NB4 (cell line): ENCODE data around the gene C13orf46.
A peak's percentile ranks its signal among the peaks of the same experiment; 100 is the strongest.
"Not testable (repeated sequence)": the region's sequence is repeated elsewhere in the genome, so short reads cannot be mapped to it uniquely, and the experiment has no call there.

ENCODE experiments used
- DNase-seq: peaks from one replicate; pipeline ENCODE4 v3.0.0; 2010; ENCODE audit warnings: low read depth
- H3K4me3 ChIP-seq: one replicate; pipeline ENCODE4 v1.5.1; 2011; ENCODE audit warnings: mild to moderate bottlenecking, low read depth, low read length, moderate library complexity
- CTCF ChIP-seq: IDR thresholded peaks from one replicate; pipeline ENCODE4 v1.5.1; 2012; ENCODE audit warnings: low read depth, low read length
- MYC ChIP-seq: IDR thresholded peaks from 2 replicates; pipeline ENCODE4 v1.6.1; 2011; ENCODE audit warnings: low read depth, low read length
- POLR2A ChIP-seq: IDR thresholded peaks from 2 replicates; pipeline ENCODE4 v1.6.1; 2011; ENCODE audit warnings: mild to moderate bottlenecking; ENCODE audit not compliant: insufficient read length; ENCODE audit errors: extremely low read depth
- TF ChIP-seq, protein P1 (sequence below): IDR thresholded peaks from 2 replicates; pipeline ENCODE4 v1.6.1; 2011; ENCODE audit warnings: low read depth, low read length

Gene C13orf46

GRCh38 chr13:113991191-113991669 lies 17.4 kb upstream of the C13orf46 start:
- no peak overlapping the region for H3K4me3 ChIP-seq
- TF ChIP-seq, protein P1, sequence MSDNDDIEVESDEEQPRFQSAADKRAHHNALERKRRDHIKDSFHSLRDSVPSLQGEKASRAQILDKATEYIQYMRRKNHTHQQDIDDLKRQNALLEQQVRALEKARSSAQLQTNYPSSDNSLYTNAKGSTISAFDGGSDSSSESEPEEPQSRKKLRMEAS = no peak
- no peak for TF ChIP-seq POLR2A
- no peak for TF ChIP-seq CTCF
- TF ChIP-seq MYC = no peak
- no peak for DNase-seq

DNA sequence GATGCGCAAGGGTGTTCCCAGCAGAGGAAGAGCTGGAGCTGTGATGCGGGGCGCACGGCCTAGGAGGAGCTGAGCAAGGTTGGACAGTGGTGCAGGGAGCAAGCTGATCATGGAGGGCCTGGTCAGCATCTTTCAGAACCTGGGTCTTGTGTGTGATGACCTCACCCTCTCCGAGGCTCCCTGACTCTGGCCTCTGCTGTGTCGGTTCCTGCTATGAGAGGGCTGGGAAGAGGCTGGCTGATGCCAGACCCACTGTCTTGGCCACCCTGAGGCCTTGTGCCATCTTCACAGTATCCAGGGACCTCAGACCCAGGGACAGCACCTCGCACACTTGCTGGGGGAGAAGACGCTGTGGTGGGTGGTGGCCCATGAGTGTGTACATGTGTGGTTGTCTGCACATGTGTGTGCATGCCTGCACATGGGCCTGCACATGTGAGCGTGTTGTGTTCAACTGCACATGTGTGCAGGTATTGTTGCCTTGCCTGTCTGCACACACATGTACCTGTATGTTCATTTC lies 16.5 kb upstream of the C13orf46 start:
- H3K4me3 ChIP-seq = no peak overlapping the region
- no peak for DNase-seq
- TF ChIP-seq MYC = no peak
- TF ChIP-seq, protein P1 = peak; percentile 9; the same call in 1 of the 2 replicates
- no peak for TF ChIP-seq POLR2A
- TF ChIP-seq CTCF = no peak

DNA sequence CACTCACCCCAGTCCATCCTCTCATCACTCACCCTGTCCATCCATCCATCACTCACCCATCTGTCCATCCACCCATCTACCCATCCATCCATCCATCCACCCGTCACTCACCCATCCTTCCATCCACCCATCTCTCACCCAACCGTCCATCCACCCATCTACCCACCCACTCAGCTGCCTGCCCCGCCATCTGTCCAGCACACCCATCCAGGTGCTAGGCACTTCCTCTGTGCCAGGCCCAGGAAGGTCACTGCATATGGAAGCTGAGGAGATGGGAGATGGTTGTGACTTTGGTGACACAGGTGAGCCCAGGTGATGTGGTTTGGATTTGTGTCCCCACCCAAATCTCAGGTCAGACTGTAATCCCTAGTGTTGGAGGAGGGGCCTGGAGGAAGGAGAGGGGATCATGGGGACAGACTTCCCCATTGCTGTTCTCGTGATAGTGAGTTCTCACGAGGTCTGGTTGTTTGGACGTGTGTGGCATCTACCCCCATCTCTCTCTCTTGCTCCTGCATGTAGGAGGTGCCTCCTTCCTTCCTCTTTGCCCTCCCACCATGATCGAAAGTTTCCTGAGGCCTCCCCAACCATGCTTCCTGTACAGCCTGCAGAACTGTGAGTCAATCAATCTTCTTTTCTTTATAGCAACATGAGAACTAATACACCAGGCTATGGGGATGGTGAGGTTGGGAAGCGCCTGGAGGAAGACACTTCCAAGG lies 15.9 kb upstream of the C13orf46 start:
- no peak for TF ChIP-seq POLR2A
- TF ChIP-seq MYC = no peak
- TF ChIP-seq, protein P1 = no peak
- no peak for TF ChIP-seq CTCF
- peak; percentile 47 for DNase-seq

GRCh38 chr13:113988859-113989258 lies 15.0 kb upstream of the C13orf46 start:
- not testable (repeated sequence) for H3K4me3 ChIP-seq, DNase-seq

More for the DNA sequence above, 15.9 kb upstream of the C13orf46 start:
- H3K4me3 ChIP-seq = no peak overlapping the region

DNA sequence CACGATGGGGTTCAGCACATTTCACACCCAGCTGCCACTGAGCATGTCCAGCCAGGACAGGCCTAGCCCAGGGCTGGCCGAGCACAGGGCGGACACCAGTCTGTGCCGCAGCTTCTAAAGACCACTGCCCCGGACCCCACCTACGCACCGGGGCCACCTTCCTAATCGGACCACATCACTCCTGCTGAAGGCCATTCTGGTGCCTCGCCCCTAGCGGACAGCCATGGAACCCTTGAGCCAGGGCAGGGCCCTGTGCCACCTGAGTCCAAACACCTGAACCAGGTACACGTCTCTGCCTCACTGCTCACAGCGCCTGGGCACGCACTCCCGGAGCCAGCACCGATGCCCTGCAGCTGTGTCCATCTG lies 8.4 kb upstream of the C13orf46 start:
- no peak overlapping the region for H3K4me3 ChIP-seq
- TF ChIP-seq MYC (no peak), CTCF (no peak), POLR2A (no peak)
- TF ChIP-seq, protein P1 = no peak
- no peak for DNase-seq

DNA sequence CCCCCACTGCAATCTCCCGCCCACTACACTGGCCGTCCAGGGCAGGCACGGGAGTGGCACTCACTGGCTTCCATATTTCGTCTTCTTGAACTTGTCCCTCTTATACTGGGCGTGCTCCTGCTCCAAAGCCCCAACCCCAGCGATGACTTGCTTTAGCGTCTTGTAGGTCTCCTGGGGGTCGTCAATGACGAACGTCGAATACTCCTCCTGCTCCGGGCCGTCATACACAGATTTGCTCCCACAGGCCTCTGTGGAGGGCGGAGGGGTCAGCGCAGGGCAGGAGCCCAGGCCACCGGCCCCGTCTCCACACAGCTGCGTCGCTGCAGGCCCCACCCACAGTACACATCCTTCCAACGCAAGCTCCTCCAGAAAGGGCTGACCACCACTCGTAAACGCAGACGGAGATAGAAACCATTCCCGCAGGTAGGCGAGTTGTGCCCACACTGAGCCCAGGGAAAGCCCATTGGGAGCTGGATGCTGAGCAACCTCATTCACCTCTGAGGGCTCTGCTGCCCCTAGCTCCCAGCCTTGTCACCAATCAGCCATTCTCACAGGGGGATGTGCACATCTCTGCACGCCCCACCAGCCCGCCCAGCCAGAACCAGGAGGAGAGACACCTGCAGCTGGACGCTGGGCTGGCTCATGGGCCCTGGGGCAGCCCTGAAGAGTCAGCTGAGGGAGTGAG lies 7.9 kb upstream of the C13orf46 start:
- H3K4me3 ChIP-seq = no peak overlapping the region
- no peak for TF ChIP-seq MYC
- TF ChIP-seq, protein P1 = no peak
- no peak for TF ChIP-seq CTCF
- no peak for TF ChIP-seq POLR2A
- no peak for DNase-seq
